ENCODE results near the gene MIB1.

DNA sequence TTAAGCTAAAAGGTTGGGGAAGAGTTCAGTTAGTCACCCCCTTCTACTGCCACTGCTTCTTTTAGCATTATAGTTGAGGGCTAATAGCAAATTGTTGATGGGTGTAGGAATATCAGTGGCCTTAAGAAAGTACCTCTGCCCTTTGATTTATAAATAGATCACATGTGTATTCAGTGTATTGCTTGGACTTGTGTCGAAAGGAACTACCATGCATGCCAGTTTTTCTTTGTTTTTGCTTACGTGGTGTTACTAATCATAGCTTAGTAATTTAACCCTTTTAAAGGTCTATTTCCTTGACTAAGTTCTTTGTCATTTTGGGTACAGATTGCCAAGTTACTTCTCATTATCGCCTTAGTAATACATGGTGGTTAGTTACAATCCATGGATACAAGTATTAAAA is 85.6 kb downstream of the MIB1 start:
- TF ChIP-seq GATA3 (IDR thresholded peaks at IDR 0.05; ENCODE audit: low read depth, low read length) = no peak
- TF ChIP-seq GATA2 (IDR thresholded peaks at IDR 0.05; ENCODE audit: low read depth, low read length) = no peak

All from SH-SY5Y (cell line).